NB4 (cell line): Measurements from ENCODE around the gene MEFV.
"Not testable (repeated sequence)": the region's sequence is repeated elsewhere in the genome, so short reads cannot be mapped to it uniquely, and the experiment has no call there.

Experiments
- MYC ChIP-seq: IDR thresholded peaks from 2 replicates; pipeline ENCODE4 v1.6.1; 2011; ENCODE audit warnings: low read depth, low read length
- POLR2A ChIP-seq: IDR thresholded peaks from 2 replicates; pipeline ENCODE4 v1.6.1; 2011; ENCODE audit warnings: mild to moderate bottlenecking; ENCODE audit not compliant: insufficient read length; ENCODE audit errors: extremely low read depth
- TF ChIP-seq, protein P1 (sequence below): IDR thresholded peaks from one replicate; pipeline ENCODE4 v1.5.1; 2012; ENCODE audit warnings: low read depth, low read length
- TF ChIP-seq, protein P2 (sequence below): IDR thresholded peaks from 2 replicates; pipeline ENCODE4 v1.6.1; 2011; ENCODE audit warnings: low read depth, low read length

DNA sequence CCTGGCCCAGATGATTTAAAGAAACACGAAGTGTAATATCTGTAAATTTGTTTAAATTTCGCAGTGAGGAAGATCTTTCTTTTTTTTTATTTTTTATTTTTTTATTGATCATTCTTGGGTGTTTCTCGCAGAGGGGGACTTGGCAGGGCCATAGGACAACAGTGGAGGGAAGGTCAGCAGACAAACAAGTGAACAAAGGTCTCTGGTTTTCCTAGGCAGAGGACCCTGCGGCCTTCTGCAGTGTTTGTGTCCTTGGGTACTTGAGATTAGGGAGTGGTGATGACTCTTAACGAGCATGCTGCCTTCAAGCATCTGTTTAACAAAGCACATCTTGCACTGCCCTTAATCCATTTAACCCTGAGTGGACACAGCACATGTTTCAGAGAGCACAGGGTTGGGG lies 14.3 kb upstream of the MEFV start:
- TF ChIP-seq, protein P1, sequence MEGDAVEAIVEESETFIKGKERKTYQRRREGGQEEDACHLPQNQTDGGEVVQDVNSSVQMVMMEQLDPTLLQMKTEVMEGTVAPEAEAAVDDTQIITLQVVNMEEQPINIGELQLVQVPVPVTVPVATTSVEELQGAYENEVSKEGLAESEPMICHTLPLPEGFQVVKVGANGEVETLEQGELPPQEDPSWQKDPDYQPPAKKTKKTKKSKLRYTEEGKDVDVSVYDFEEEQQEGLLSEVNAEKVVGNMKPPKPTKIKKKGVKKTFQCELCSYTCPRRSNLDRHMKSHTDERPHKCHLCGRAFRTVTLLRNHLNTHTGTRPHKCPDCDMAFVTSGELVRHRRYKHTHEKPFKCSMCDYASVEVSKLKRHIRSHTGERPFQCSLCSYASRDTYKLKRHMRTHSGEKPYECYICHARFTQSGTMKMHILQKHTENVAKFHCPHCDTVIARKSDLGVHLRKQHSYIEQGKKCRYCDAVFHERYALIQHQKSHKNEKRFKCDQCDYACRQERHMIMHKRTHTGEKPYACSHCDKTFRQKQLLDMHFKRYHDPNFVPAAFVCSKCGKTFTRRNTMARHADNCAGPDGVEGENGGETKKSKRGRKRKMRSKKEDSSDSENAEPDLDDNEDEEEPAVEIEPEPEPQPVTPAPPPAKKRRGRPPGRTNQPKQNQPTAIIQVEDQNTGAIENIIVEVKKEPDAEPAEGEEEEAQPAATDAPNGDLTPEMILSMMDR: not testable (repeated sequence)
- not testable (repeated sequence) for TF ChIP-seq POLR2A, MYC
- TF ChIP-seq, protein P2, sequence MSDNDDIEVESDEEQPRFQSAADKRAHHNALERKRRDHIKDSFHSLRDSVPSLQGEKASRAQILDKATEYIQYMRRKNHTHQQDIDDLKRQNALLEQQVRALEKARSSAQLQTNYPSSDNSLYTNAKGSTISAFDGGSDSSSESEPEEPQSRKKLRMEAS: not testable (repeated sequence)
